Subcutaneous abdominal adipose tissue (tissue), 5 donors: ENCODE data around the gene BBS1.
"Not testable (repeated sequence)": the region's sequence is repeated elsewhere in the genome, so short reads cannot be mapped to it uniquely, and the experiment has no call there.

ENCODE experiments used
- H3K27ac ChIP-seq: one replicate; pipeline ENCODE4 v1.7.0; 2013; ENCODE audit warnings: low read depth, mild to moderate bottlenecking, inconsistent platforms, low read length, moderate library complexity
- H3K27me3 ChIP-seq, 5 donors: one replicate each; pipeline ENCODE4 v1.7.0; 2013; ENCODE audit warnings: low read length in 5 of 5, inconsistent platforms in 1 of 5; ENCODE audit not compliant: control insufficient read depth in 5 of 5, insufficient read depth in 4 of 5
- H3K36me3 ChIP-seq, 5 donors: one replicate each; pipeline ENCODE4 v1.7.0; 2013; ENCODE audit warnings: low read length in 5 of 5; ENCODE audit not compliant: control insufficient read depth in 5 of 5, insufficient read depth in 5 of 5
- H3K4me1 ChIP-seq, 5 donors: one replicate each; pipeline ENCODE4 v1.7.0; 2013; ENCODE audit warnings: low read length in 5 of 5, mild to moderate bottlenecking in 3 of 5, moderate library complexity in 1 of 5; ENCODE audit not compliant: control insufficient read depth in 5 of 5, insufficient read depth in 5 of 5
- H3K4me3 ChIP-seq, 5 donors: one replicate each; pipeline ENCODE4 v1.7.0; 2013; ENCODE audit warnings: low read length in 5 of 5, low read depth in 1 of 5
- H3K9ac ChIP-seq, 5 donors: one replicate each; pipeline ENCODE4 v1.7.0; 2013; ENCODE audit warnings: low read length in 5 of 5, mild to moderate bottlenecking in 4 of 5, moderate library complexity in 3 of 5
- H3K9me3 ChIP-seq, 5 donors: one replicate each; pipeline ENCODE4 v1.7.0; 2013; ENCODE audit warnings: low read length in 5 of 5; ENCODE audit not compliant: control insufficient read depth in 5 of 5
- donor health status: healthy.
- donor health status: healthy.
- donor health status: healthy.
- donor health status: healthy.
- donor health status: healthy.

BBS1 gene

GRCh38 chr11:66540598-66540997 lies 30.2 kb downstream of the BBS1 start:
- not testable (repeated sequence) for H3K9me3 ChIP-seq, H3K27me3 ChIP-seq, H3K4me3 ChIP-seq, H3K27ac ChIP-seq, H3K9ac ChIP-seq
- Histone ChIP-seq H3K4me1 (peaks cover 0 to 30% (median 26%) of the 10 kb centered on the region in 5 donors), H3K36me3 (peaks cover 3 to 67% (median 45%) of the 10 kb centered on the region in 5 donors)

GRCh38 chr11:66541892-66542291 lies 31.5 kb downstream of the BBS1 start:
- peaks cover 0 to 55% (median 38%) of the 10 kb centered on the region in 5 donors for H3K36me3 ChIP-seq

GRCh38 chr11:66542362-66542761 lies 31.9 kb downstream of the BBS1 start:
- H3K27me3 ChIP-seq = no peaks in the 10 kb centered on the region
- no peak overlapping the region for H3K9ac ChIP-seq
- H3K9me3 ChIP-seq = no peaks in the 10 kb centered on the region
- H3K27ac ChIP-seq = no peak overlapping the region
- no peak overlapping the region for H3K4me3 ChIP-seq
- peaks cover 0 to 39% (median 33%) of the 10 kb centered on the region in 5 donors for H3K4me1 ChIP-seq
- H3K36me3 ChIP-seq = peaks cover 0 to 50% (median 35%) of the 10 kb centered on the region in 5 donors

More at GRCh38 chr11:66541892-66542291, 31.5 kb downstream of the BBS1 start:
- H3K27me3 ChIP-seq = no peaks in the 10 kb centered on the region
- H3K4me1 ChIP-seq = peaks cover 0 to 39% (median 33%) of the 10 kb centered on the region in 5 donors
- H3K9me3 ChIP-seq = no peaks in the 10 kb centered on the region
- H3K27ac ChIP-seq = no peak overlapping the region
- H3K4me3 ChIP-seq = no peak overlapping the region
- H3K9ac ChIP-seq = no peak overlapping the region

- no peak overlapping the region for H3K27ac ChIP-seq
- peaks cover 0 to 39% (median 33%) of the 10 kb centered on the region in 5 donors for H3K4me1 ChIP-seq
- no peaks in the 10 kb centered on the region for H3K9me3 ChIP-seq
- H3K27me3 ChIP-seq = no peaks in the 10 kb centered on the region
- peak overlapping the region in 2 of 5 donors; percentile 48 to 51 for H3K9ac ChIP-seq
- H3K4me3 ChIP-seq = peak overlapping the region in 4 of 5 donors; percentile 24 to 50 (median 34)
- H3K36me3 ChIP-seq = peaks cover 0 to 48% (median 33%) of the 10 kb centered on the region in 5 donors
Observed at GRCh38 chr11:66543263-66544107, 33.0 kb downstream of the BBS1 start.

GRCh38 chr11:66544952-66545351 lies 34.5 kb downstream of the BBS1 start:
- H3K4me3 ChIP-seq = peak overlapping the region; percentile 61 to 90 (median 78)
- H3K9me3 ChIP-seq, H3K27me3 ChIP-seq, H3K27ac ChIP-seq: not testable (repeated sequence)
- H3K4me1 ChIP-seq = peaks cover 0 to 39% (median 33%) of the 10 kb centered on the region in 5 donors
- H3K36me3 ChIP-seq = peaks cover 0 to 33% (median 22%) of the 10 kb centered on the region in 5 donors
- peak overlapping the region in 4 of 5 donors; percentile 83 to 87 (median 84) for H3K9ac ChIP-seq

- H3K4me3 ChIP-seq = peak within 1 kb of the TSS; percentile 70 to 90 (median 78)
- peaks cover 0 to 39% (median 33%) of the 10 kb centered on the region in 5 donors for H3K4me1 ChIP-seq
- no peaks in the 10 kb centered on the region for H3K27me3 ChIP-seq
- peak within 1 kb of the TSS; percentile 26 to 87 (median 83) for H3K9ac ChIP-seq
- no peaks in the 10 kb centered on the region for H3K9me3 ChIP-seq
- H3K36me3 ChIP-seq = peaks cover 0 to 28% (median 22%) of the 10 kb centered on the region in 5 donors
- peak within 1 kb of the TSS; percentile 60 for H3K27ac ChIP-seq
Observed at GRCh38 chr11:66545701-66546367, 35.4 kb downstream of the BBS1 start, which contains the start of gene ZDHHC24. TSS of gene ZDHHC24 (minus strand) at chr11:66546048. CDS start at chr11:66546003, 45 bp downstream.

GRCh38 chr11:66546368-66546965 lies 36.0 kb downstream of the BBS1 start, which contains the start of gene ACTN3:
TSS of gene ACTN3 (plus strand) at chr11:66546903. CDS start at chr11:66546938, 35 bp downstream.
- H3K36me3 ChIP-seq = peaks cover 0 to 23% (median 20%) of the 10 kb centered on the region in 5 donors
- peak within 1 kb of the TSS; percentile 70 to 90 (median 78) for H3K4me3 ChIP-seq
- H3K9ac ChIP-seq = peak within 1 kb of the TSS in 4 of 5 donors; percentile 83 to 87 (median 84)
- no peaks in the 10 kb centered on the region for H3K9me3 ChIP-seq
- H3K27ac ChIP-seq = peak within 1 kb of the TSS; percentile 60
- peaks cover 0 to 39% (median 33%) of the 10 kb centered on the region in 5 donors for H3K4me1 ChIP-seq
- no peaks in the 10 kb centered on the region for H3K27me3 ChIP-seq

- Histone ChIP-seq H3K36me3 (peaks cover 0 to 17% (median 14%) of the 10 kb centered on the region in 5 donors), H3K4me1 (peaks cover 0 to 39% (median 33%) of the 10 kb centered on the region in 5 donors), H3K27ac (no peak overlapping the region), H3K27me3 (no peaks in the 10 kb centered on the region), H3K9me3 (no peaks in the 10 kb centered on the region), H3K9ac (no peak overlapping the region), H3K4me3 (no peak overlapping the region)
Observed at GRCh38 chr11:66546966-66547661, 36.7 kb downstream of the BBS1 start.

- no peaks in the 10 kb centered on the region for H3K9me3 ChIP-seq
- H3K4me3 ChIP-seq = no peak overlapping the region
- H3K4me1 ChIP-seq = peaks cover 0 to 37% (median 31%) of the 10 kb centered on the region in 5 donors
- no peaks in the 10 kb centered on the region for H3K27me3 ChIP-seq
- no peak overlapping the region for H3K9ac ChIP-seq
- peaks cover 0 to 11% (median 8%) of the 10 kb centered on the region in 5 donors for H3K36me3 ChIP-seq
- no peak overlapping the region for H3K27ac ChIP-seq
Observed at GRCh38 chr11:66547662-66548009, 37.2 kb downstream of the BBS1 start.
